Activated CD4-positive, alpha-beta memory T cell treated with anti-CD3 and anti-CD28 coated beads for 36 hours (primary cell): ENCODE measurements around the gene DUSP7. TPM values are rescaled to one million over a fixed set of nuclear protein-coding genes. Genes with fewer than 3 reads are reported as not detected.
"Not testable (repeated sequence)": the region's sequence is repeated elsewhere in the genome, so short reads cannot be mapped to it uniquely, and the experiment has no call there.

Experiments used
- CTCF ChIA-PET: fragments of 350-600 bp; sonication (Branson Sonifier 250); formaldehyde crosslinking; loops from one replicate; lab custom pipeline; 2021; ENCODE audit warnings: antibody characterized with exemption, inconsistent platforms; lab: Charles Lee
- POLR2A ChIA-PET: fragments of 350-600 bp; sonication (Branson Sonifier 250); formaldehyde crosslinking; loops from one replicate; lab custom pipeline; 2021; ENCODE audit warnings: antibody characterized with exemption; lab: Charles Lee
- DNase-seq: peaks from one replicate; pipeline ENCODE4 v3.0.0-alpha.2; 2020
- H3K27ac Mint-ChIP-seq: one replicate; pipeline ENCODE4 v1.8.0; 2021; ENCODE audit warnings: mixed read lengths
- H3K27me3 Mint-ChIP-seq: one replicate; pipeline ENCODE4 v1.8.0; 2021; ENCODE audit warnings: mixed read lengths
- H3K36me3 Mint-ChIP-seq: one replicate; pipeline ENCODE4 v1.8.0; 2021; ENCODE audit warnings: mixed read lengths
- H3K4me1 Mint-ChIP-seq: one replicate; pipeline ENCODE4 v1.8.0; 2021; ENCODE audit warnings: low read depth, mixed read lengths
- H3K4me3 Mint-ChIP-seq: one replicate; pipeline ENCODE4 v1.8.0; 2021; ENCODE audit warnings: mild to moderate bottlenecking, mixed read lengths
- H3K9me3 Mint-ChIP-seq: one replicate; pipeline ENCODE4 v1.8.0; 2021; ENCODE audit warnings: mixed read lengths
- intact Hi-C: fragments of 100-400 bp; cut with micrococcal nuclease; formaldehyde crosslinking; loops from one replicate; pipeline ENCODE4 v1.15.1; 2023
- total RNA-seq, 2 experiments: library from RNA; stranded (reverse); gene quantifications; one replicate each; pipeline ENCODE4 v1.2.3, GENCODE V29; 2021

The DUSP7 gene
- total RNA-seq, 2 experiments from 2014 or later, result 14.1 to 14.5 TPM

GRCh38 chr3:52052831-52053306, 3.5 kb downstream of the DUSP7 start:
- H3K4me1 Mint-ChIP-seq, result peaks cover 45% of the 10 kb centered on the region
- POLR2A ChIA-PET, result interaction anchor here (4.3 kb wide), 1 partner anchor 57 kb away, joined by 18 read pairs; the partner anchor contains the start of gene RPL29
- CTCF ChIA-PET, result interaction anchor here (0.6 to 5.5 kb wide), 20 partner anchors 9 to 167 kb away, joined by 3 to 50 read pairs (median 4); partner anchors contain the start of genes ACY1, PARP3, POC1A and RPL29
- no peaks in the 10 kb centered on the region for H3K9me3 Mint-ChIP-seq
- peak overlapping the region; percentile 95 for H3K27ac Mint-ChIP-seq
- peak overlapping the region; percentile 88 for H3K4me3 Mint-ChIP-seq
- H3K27me3 Mint-ChIP-seq, result no peaks in the 10 kb centered on the region
- intact Hi-C loops, result loop anchor here (1.0 to 10.0 kb wide), 5 partner anchors 70 to 482 kb away; partner anchors contain the start of genes NT5DC2, PARP3 and UQCC5
- DNase-seq, result peak; percentile 72
- H3K36me3 Mint-ChIP-seq, result peaks cover 14% of the 10 kb centered on the region

GRCh38 chr3:52051444-52051843, 4.9 kb downstream of the DUSP7 start:
- POLR2A ChIA-PET, result interaction anchor here (0.6 to 4.3 kb wide), 2 partner anchors 56 to 116 kb away, joined by 4 to 18 read pairs; partner anchors contain the start of gene RPL29
- Mint-ChIP-seq H3K4me3 (no peak overlapping the region), H3K9me3 (no peaks in the 10 kb centered on the region), H3K27me3 (no peaks in the 10 kb centered on the region), H3K4me1 (peaks cover 42% of the 10 kb centered on the region), H3K36me3 (peaks cover 14% of the 10 kb centered on the region), H3K27ac (peak overlapping the region; percentile 95)
- CTCF ChIA-PET, result interaction anchor here (2.4 to 5.5 kb wide), 4 partner anchors 47 to 92 kb away, joined by 11 to 50 read pairs (median 26); no protein-coding TSS in a partner anchor
- no peak for DNase-seq
- intact Hi-C loops, result loop anchor here (10.0 kb wide), 2 partner anchors 367 to 483 kb away; partner anchors contain the start of genes NT5DC2 and UQCC5

GRCh38 chr3:52050571-52050970, 5.8 kb downstream of the DUSP7 start:
- no peaks in the 10 kb centered on the region for H3K27me3 Mint-ChIP-seq
- DNase-seq, result no peak
- intact Hi-C loops, result loop anchor here (10.0 kb wide), 2 partner anchors 366 to 484 kb away; partner anchors contain the start of genes NT5DC2 and UQCC5
- POLR2A ChIA-PET, result no interaction called here
- H3K4me3 Mint-ChIP-seq, result no peak overlapping the region
- peaks cover 42% of the 10 kb centered on the region for H3K4me1 Mint-ChIP-seq
- H3K9me3 Mint-ChIP-seq, result no peaks in the 10 kb centered on the region
- no peak overlapping the region for H3K27ac Mint-ChIP-seq
- H3K36me3 Mint-ChIP-seq, result peaks cover 14% of the 10 kb centered on the region
- CTCF ChIA-PET, result interaction anchor here (4.9 kb wide), 1 partner anchor 72 kb away, joined by 35 read pairs; no protein-coding TSS in a partner anchor

- Mint-ChIP-seq H3K36me3 (peaks cover 14% of the 10 kb centered on the region), H3K27me3 (no peaks in the 10 kb centered on the region), H3K4me1 (peaks cover 40% of the 10 kb centered on the region), H3K9me3 (no peaks in the 10 kb centered on the region), H3K4me3 (no peak overlapping the region), H3K27ac (peak overlapping the region; percentile 6)
- intact Hi-C loops, result no loop called here
- no peak for DNase-seq
- ChIA-PET CTCF (no interaction called here), POLR2A (no interaction called here)
These were observed 6.9 kb downstream of the DUSP7 start for GRCh38 chr3:52049503-52049902.

GRCh38 chr3:52047295-52047960, 8.9 kb downstream of the DUSP7 start:
- no peak overlapping the region for H3K27ac Mint-ChIP-seq
- no peak for DNase-seq
- no peak overlapping the region for H3K4me3 Mint-ChIP-seq
- CTCF ChIA-PET, result interaction anchor here (1.2 kb wide), 1 partner anchor 8 kb away, joined by 4 read pairs; no protein-coding TSS in a partner anchor
- H3K27me3 Mint-ChIP-seq, result no peaks in the 10 kb centered on the region
- peaks cover 10% of the 10 kb centered on the region for H3K36me3 Mint-ChIP-seq
- no peaks in the 10 kb centered on the region for H3K9me3 Mint-ChIP-seq
- H3K4me1 Mint-ChIP-seq, result peaks cover 19% of the 10 kb centered on the region
- POLR2A ChIA-PET, result no interaction called here
- intact Hi-C loops, result no loop called here

GRCh38 chr3:52046902-52047239, 9.5 kb downstream of the DUSP7 start:
- intact Hi-C loops, result no loop called here
- CTCF ChIA-PET, result interaction anchor here (1.2 kb wide), 1 partner anchor 9 kb away, joined by 4 read pairs; no protein-coding TSS in a partner anchor
- POLR2A ChIA-PET, result no interaction called here
- Mint-ChIP-seq H3K9me3 (no peaks in the 10 kb centered on the region), H3K4me3 (no peak overlapping the region), H3K27me3 (no peaks in the 10 kb centered on the region), H3K4me1 (peaks cover 17% of the 10 kb centered on the region), H3K27ac (no peak overlapping the region), H3K36me3 (peaks cover 8% of the 10 kb centered on the region)
- DNase-seq, result no peak

GRCh38 chr3:52046186-52046901, 10.0 kb downstream of the DUSP7 start:
- no peak overlapping the region for H3K4me3 Mint-ChIP-seq
- H3K27me3 Mint-ChIP-seq, result no peaks in the 10 kb centered on the region
- DNase-seq, result no peak
- ChIA-PET CTCF (no interaction called here), POLR2A (no interaction called here)
- no peaks in the 10 kb centered on the region for H3K9me3 Mint-ChIP-seq
- H3K27ac Mint-ChIP-seq, result no peak overlapping the region
- H3K36me3 Mint-ChIP-seq, result peaks cover 4% of the 10 kb centered on the region
- intact Hi-C loops, result no loop called here
- peaks cover 16% of the 10 kb centered on the region for H3K4me1 Mint-ChIP-seq

- ChIA-PET CTCF (no interaction called here), POLR2A (no interaction called here)
- no peak for DNase-seq
- Mint-ChIP-seq H3K9me3 (no peaks in the 10 kb centered on the region), H3K27me3 (no peaks in the 10 kb centered on the region), H3K4me3 (no peak overlapping the region), H3K4me1 (peaks cover 12% of the 10 kb centered on the region), H3K36me3 (no peaks in the 10 kb centered on the region), H3K27ac (no peak overlapping the region)
- intact Hi-C loops, result no loop called here
These were observed 11.3 kb downstream of the DUSP7 start for GRCh38 chr3:52044869-52045619.

- intact Hi-C loops, result no loop called here
- no peak overlapping the region for H3K4me3 Mint-ChIP-seq
- H3K4me1 Mint-ChIP-seq, result peaks cover 6% of the 10 kb centered on the region
- POLR2A ChIA-PET, result no interaction called here
- no peak overlapping the region for H3K27ac Mint-ChIP-seq
- H3K27me3 Mint-ChIP-seq, result no peaks in the 10 kb centered on the region
- no peaks in the 10 kb centered on the region for H3K36me3 Mint-ChIP-seq
- CTCF ChIA-PET, result no interaction called here
- no peaks in the 10 kb centered on the region for H3K9me3 Mint-ChIP-seq
- no peak for DNase-seq
These were observed 12.6 kb downstream of the DUSP7 start for GRCh38 chr3:52043750-52044149.

GRCh38 chr3:52043039-52043438, 13.3 kb downstream of the DUSP7 start:
- H3K4me3 Mint-ChIP-seq, H3K27me3 Mint-ChIP-seq, H3K9me3 Mint-ChIP-seq, H3K27ac Mint-ChIP-seq, DNase-seq, H3K4me1 Mint-ChIP-seq, intact Hi-C loops, CTCF ChIA-PET, H3K36me3 Mint-ChIP-seq: not testable (repeated sequence)
- POLR2A ChIA-PET, result interaction anchor here (0.7 kb wide), 1 partner anchor 352 kb away, joined by 4 read pairs; no protein-coding TSS in a partner anchor

GRCh38 chr3:52041118-52041731, 15.1 kb downstream of the DUSP7 start:
- ChIA-PET CTCF (interaction anchor here (0.8 to 2.2 kb wide), 3 partner anchors 16 to 82 kb away, joined by 3 to 8 read pairs (median 3); no protein-coding TSS in a partner anchor), POLR2A (no interaction called here)
- no peaks in the 10 kb centered on the region for H3K27me3 Mint-ChIP-seq
- DNase-seq, result no peak
- no peaks in the 10 kb centered on the region for H3K9me3 Mint-ChIP-seq
- peaks cover 6% of the 10 kb centered on the region for H3K4me1 Mint-ChIP-seq
- H3K36me3 Mint-ChIP-seq, result no peaks in the 10 kb centered on the region
- intact Hi-C loops, result no loop called here
- H3K27ac Mint-ChIP-seq, result no peak overlapping the region
- no peak overlapping the region for H3K4me3 Mint-ChIP-seq
